Measurements from ENCODE around the gene ABRACL.

DNA sequence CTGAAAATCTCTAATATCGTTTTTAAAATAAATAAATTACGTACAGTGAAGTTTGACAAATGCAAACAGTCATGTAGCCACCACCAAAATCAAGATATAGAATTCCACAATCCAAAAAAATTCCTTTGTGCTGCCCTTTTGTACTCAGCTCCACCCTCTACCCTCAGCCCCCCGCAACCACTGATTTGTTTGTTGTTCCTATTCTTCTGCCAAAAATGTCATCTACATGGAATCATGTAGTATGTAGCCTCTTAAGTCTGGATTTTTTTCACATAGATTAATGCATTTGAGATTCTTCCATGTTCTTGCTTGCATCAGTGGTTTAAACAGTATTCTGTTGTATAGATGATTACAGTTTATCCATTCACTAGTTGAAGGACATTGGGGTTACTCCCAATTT is 32.0 kb upstream of the ABRACL start:
- TF ChIP-seq YY1 (IDR thresholded peaks at IDR 0.05; ENCODE audit: insufficient read depth, insufficient read length) (no peak), SUZ12 (IDR thresholded peaks at IDR 0.05; ENCODE audit: extremely low read depth, insufficient read depth, insufficient read length) (no peak)
